Ovary (tissue), 9 donors: ENCODE results near the gene TPD52L1. TPM values are rescaled to one million over a fixed set of nuclear protein-coding genes. Genes with fewer than 3 reads are reported as not detected.

Source experiments
- DNase-seq, 5 donors: peaks; one replicate each; pipeline ENCODE4 v3.0.0-alpha.2; 2019 to 2020
- H3K27ac ChIP-seq, 2 donors: fragments of 200-600 bp; one replicate each; pipeline versions ENCODE4 v1.5.1 to v1.8.0; 2019 to 2022
- H3K27me3 ChIP-seq: fragments of 200-600 bp; one replicate; pipeline ENCODE4 v1.8.0; 2022
- H3K36me3 ChIP-seq: fragments of 200-600 bp; sonication (generic); one replicate; pipeline ENCODE4 v1.5.1; 2019
- H3K4me1 ChIP-seq: one replicate; pipeline ENCODE4 v1.8.1; 2013; ENCODE audit warnings: mild to moderate bottlenecking, moderate library complexity; ENCODE audit not compliant: insufficient read depth
- H3K4me3 ChIP-seq: fragments of 200-600 bp; sonication (generic); one replicate; pipeline ENCODE4 v1.5.1; 2017
- H3K9me3 ChIP-seq, 2 donors: fragments of 200-600 bp in 1 of 2; sonication (generic) in 1 of 2; one replicate each; pipeline versions ENCODE4 v1.5.1 to v1.8.1; 2013 to 2019; ENCODE audit warnings: mild to moderate bottlenecking in 1 of 2, moderate library complexity in 1 of 2
- CTCF ChIP-seq, 3 donors: fragments of 450-650 bp in 2 of 3; fragments of 200-600 bp in 1 of 3; IDR thresholded peaks; one replicate each; pipeline versions ENCODE4 v1.5.1 to v1.8.0; 2016 to 2022; ENCODE audit warnings: antibody characterized with exemption in 3 of 3, mild to moderate bottlenecking in 1 of 3
- EP300 ChIP-seq: sonication (generic); formaldehyde crosslinking; IDR thresholded peaks from one replicate; pipeline ENCODE4 v1.6.1; 2017; ENCODE audit warnings: antibody characterized with exemption
- POLR2A ChIP-seq: fragments of 450-650 bp; IDR thresholded peaks from one replicate; pipeline ENCODE4 v1.6.1; 2017; ENCODE audit warnings: antibody characterized with exemption, mild to moderate bottlenecking, moderate library complexity
- WGBS, 3 donors: extraction: QIAGEN DNeasy Blood & Tissue Kit in 1 of 3; methylation state at CpG; one replicate each; pipeline versions ENCODE4 v1.1.5 to v1.1.7; 2013 to 2017; 5-methylcytosine and 5-hydroxymethylcytosine counted together
- intact Hi-C, 4 donors: fragments of 100-400 bp; cut with DNase I; formaldehyde crosslinking; loops; one replicate each; pipeline versions ENCODE4 v1.11.0 to v1.15.1; 2022 to 2023
- polyA plus RNA-seq, 2 donors: library from polyadenylated mRNA; stranded (reverse); fragments of 200-250 nt in 1 of 2; fragments of 350-450 nt in 1 of 2; fragmentation: Illumina TruSeq in 1 of 2; extraction: RNeasy Lipid Tissue Mini Kit (QIAGEN cat#74804) in 1 of 2; gene quantifications; one replicate each; pipeline ENCODE4 v1.2.3, GENCODE V29; 2013 to 2014
- total RNA-seq, 7 donors: library from RNA; depleted of rRNA in 2 of 7; stranded (reverse); fragments of >200 nt in 2 of 7; fragmentation: NEBNext Ultra II Directional in 3 of 7; extraction: Animal tissue kit (Norgen Biotek cat#: 25700) in 3 of 7; gene quantifications; one replicate each; pipeline versions ENCODE4 v1.1.0 to v1.2.4, GENCODE V29; 2016 to 2023
- donor health status: DM: no; HTN: no; CAD: no; lungs with moderate emphysema.
- donor health status: DM: no; HTN: no; CAD: no.
- donor health status: Bipolar disorder and iron deficiency.
- donor health status: DM: yes; HTN: yes; CAD: no.
- donor health status: DM: no; HTN: no; CAD: no.
- donor health status: DM: yes; HTN: yes; CAD: no.

TPD52L1 gene
- total and polyA plus RNA-seq, 9 donors, result 14.4 to 154 (median 27.4) TPM

- intact Hi-C loops, result no loop called here
- Histone ChIP-seq H3K9me3 (no peaks in the 10 kb centered on the region), H3K27ac (no peak overlapping the region), H3K36me3 (no peaks in the 10 kb centered on the region), H3K4me1 (peaks cover 3% of the 10 kb centered on the region), H3K27me3 (no peaks in the 10 kb centered on the region), H3K4me3 (no peak overlapping the region)
- WGBS, 3 donors, result 75 to 91% (median 88%) methylated on average over 3 of the region's 3 CpGs
- TF ChIP-seq EP300 (no peak), POLR2A (no peak), CTCF (IDR thresholded peaks at IDR 0.05) (no peak)
- no peak for DNase-seq
Measured at GRCh38 chr6:125169522-125169921, 15.9 kb downstream of the TPD52L1 start.

GRCh38 chr6:125170376-125170775 lies 16.8 kb downstream of the TPD52L1 start:
- H3K36me3 ChIP-seq, result no peaks in the 10 kb centered on the region
- no peaks in the 10 kb centered on the region for H3K9me3 ChIP-seq
- H3K4me1 ChIP-seq, result peaks cover 3% of the 10 kb centered on the region
- intact Hi-C loops, result no loop called here
- H3K27ac ChIP-seq, result no peak overlapping the region
- no peak overlapping the region for H3K4me3 ChIP-seq
- no peak for DNase-seq
- TF ChIP-seq CTCF (IDR thresholded peaks at IDR 0.05) (no peak), POLR2A (no peak), EP300 (no peak)
- WGBS, 3 donors, result 65 to 81% (median 74%) methylated on average over 1 of the region's 1 CpG
- H3K27me3 ChIP-seq, result no peaks in the 10 kb centered on the region

- H3K27ac ChIP-seq, result no peak overlapping the region
- H3K36me3 ChIP-seq, result no peaks in the 10 kb centered on the region
- TF ChIP-seq EP300 (no peak), CTCF (IDR thresholded peaks at IDR 0.05) (no peak), POLR2A (no peak)
- H3K9me3 ChIP-seq, result no peaks in the 10 kb centered on the region
- H3K4me1 ChIP-seq, result peaks cover 3% of the 10 kb centered on the region
- H3K4me3 ChIP-seq, result no peak overlapping the region
- no peaks in the 10 kb centered on the region for H3K27me3 ChIP-seq
- 78 to 93% (median 92%) methylated on average over 6 of the region's 6 CpGs for WGBS, 3 donors
- no peak for DNase-seq
- intact Hi-C loops, result no loop called here
Measured at GRCh38 chr6:125173341-125174095, 19.9 kb downstream of the TPD52L1 start.

DNA sequence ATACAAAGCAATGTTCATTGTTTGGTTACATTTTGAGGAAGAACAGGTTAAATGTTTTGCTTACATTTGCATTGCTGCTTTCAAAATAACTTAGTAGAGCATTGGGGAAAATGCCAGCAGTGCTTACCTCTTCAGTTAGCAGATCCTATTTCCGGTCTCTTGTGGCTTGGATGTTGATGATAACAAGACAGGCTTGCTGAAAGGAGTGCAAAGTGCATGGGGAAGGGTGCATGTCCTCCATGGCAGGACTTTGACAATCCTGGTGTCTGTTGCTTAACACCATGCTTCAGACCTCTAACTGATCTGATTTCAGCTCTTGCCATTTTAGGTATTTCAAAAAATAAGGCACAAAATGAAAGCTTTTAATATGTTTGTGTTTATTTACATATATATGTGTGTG lies 21.1 kb downstream of the TPD52L1 start:
- Histone ChIP-seq H3K27ac (no peak overlapping the region), H3K4me3 (no peak overlapping the region), H3K36me3 (no peaks in the 10 kb centered on the region), H3K4me1 (no peaks in the 10 kb centered on the region), H3K27me3 (no peaks in the 10 kb centered on the region), H3K9me3 (no peaks in the 10 kb centered on the region)
- intact Hi-C loops, result no loop called here
- no peak for TF ChIP-seq EP300
- no peak for TF ChIP-seq POLR2A
- WGBS, 3 donors, result 17 to 20% (median 17%) methylated on average over 1 of the region's 1 CpG
- DNase-seq, result no peak

- Histone ChIP-seq H3K4me3 (no peak overlapping the region), H3K36me3 (no peaks in the 10 kb centered on the region), H3K9me3 (no peaks in the 10 kb centered on the region), H3K4me1 (no peaks in the 10 kb centered on the region), H3K27ac (no peak overlapping the region), H3K27me3 (no peaks in the 10 kb centered on the region)
- intact Hi-C loops, result no loop called here
- no peak for TF ChIP-seq EP300
- no peak for TF ChIP-seq POLR2A
- TF ChIP-seq CTCF (IDR thresholded peaks at IDR 0.05), result no peak
- no peak for DNase-seq
- WGBS, 3 donors, result 80 to 87% (median 81%) methylated on average over 1 of the region's 1 CpG
Measured at GRCh38 chr6:125175466-125176048, 22.0 kb downstream of the TPD52L1 start.
